ENCODE measurements around the gene ICAM2. TPM values are rescaled to one million over a fixed set of nuclear protein-coding genes. Genes with fewer than 3 reads are reported as not detected.

Gene ICAM2
- total RNA-seq, 4 donors from 2014 or later = 20.3 to 41.8 (median 30.6) TPM

- no peak for DNase-seq
- H3K4me3 ChIP-seq (replicated peaks in 1 of 3) = peak overlapping the region in 1 of 3 donors; percentile 2
- WGBS, 2 donors = 68 to 73% methylated on average over 7 to 12 of the region's 13 CpGs
- no peaks in the 10 kb centered on the region for H3K27me3 ChIP-seq
- H3K4me1 ChIP-seq = peaks cover 17 to 51% of the 10 kb centered on the region in 2 donors
- TF ChIP-seq POLR2A (IDR thresholded peaks at IDR 0.05) (no peak), CTCF (IDR thresholded peaks at IDR 0.05) (no peak)
- H3K9me3 ChIP-seq = no peaks in the 10 kb centered on the region
- intact Hi-C loops (cut with DNase I) = no loop called here
- H3K27ac ChIP-seq = peak overlapping the region in 2 of 3 donors; percentile 56 to 57
- no peaks in the 10 kb centered on the region for H3K36me3 ChIP-seq
Measured at GRCh38 chr17:64006361-64007088, 13.9 kb downstream of the ICAM2 start.

DNA sequence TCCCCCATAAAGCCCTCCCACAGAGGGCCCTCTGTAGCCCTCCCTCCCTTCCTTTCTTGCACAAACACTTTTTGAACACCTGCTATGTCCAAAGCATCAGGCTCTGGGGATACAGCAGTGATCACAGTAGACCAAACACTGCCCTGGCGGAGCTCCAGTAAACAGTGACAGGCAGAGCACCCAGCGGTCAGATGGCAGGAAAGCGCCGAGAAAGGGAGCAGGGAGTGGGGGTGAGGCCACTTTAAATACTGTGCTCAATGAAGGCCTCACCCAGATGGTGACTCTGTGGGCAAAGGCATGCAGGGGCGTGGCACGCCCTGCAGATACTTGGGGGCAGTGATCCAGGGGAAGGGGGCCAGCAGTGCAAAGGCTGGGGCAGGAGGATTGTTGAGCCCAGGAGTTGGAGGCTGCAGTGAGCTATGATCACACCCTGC is 14.7 kb downstream of the ICAM2 start:
- Histone ChIP-seq H3K4me3 (replicated peaks in 1 of 3) (no peak overlapping the region), H3K27ac (peak overlapping the region in 2 of 3 donors; percentile 56 to 57), H3K27me3 (no peaks in the 10 kb centered on the region), H3K9me3 (no peaks in the 10 kb centered on the region), H3K4me1 (peaks cover 17 to 58% of the 10 kb centered on the region in 2 donors), H3K36me3 (no peaks in the 10 kb centered on the region)
- intact Hi-C loops (cut with DNase I) = no loop called here
- peak; percentile 76 to 81 for DNase-seq
- TF ChIP-seq POLR2A (IDR thresholded peaks at IDR 0.05) (no peak), CTCF (IDR thresholded peaks at IDR 0.05) (peak in 1 of 6 experiments; percentile 21)
- WGBS, 2 donors = 28 to 36% methylated on average over 6 of the region's 6 CpGs

DNA sequence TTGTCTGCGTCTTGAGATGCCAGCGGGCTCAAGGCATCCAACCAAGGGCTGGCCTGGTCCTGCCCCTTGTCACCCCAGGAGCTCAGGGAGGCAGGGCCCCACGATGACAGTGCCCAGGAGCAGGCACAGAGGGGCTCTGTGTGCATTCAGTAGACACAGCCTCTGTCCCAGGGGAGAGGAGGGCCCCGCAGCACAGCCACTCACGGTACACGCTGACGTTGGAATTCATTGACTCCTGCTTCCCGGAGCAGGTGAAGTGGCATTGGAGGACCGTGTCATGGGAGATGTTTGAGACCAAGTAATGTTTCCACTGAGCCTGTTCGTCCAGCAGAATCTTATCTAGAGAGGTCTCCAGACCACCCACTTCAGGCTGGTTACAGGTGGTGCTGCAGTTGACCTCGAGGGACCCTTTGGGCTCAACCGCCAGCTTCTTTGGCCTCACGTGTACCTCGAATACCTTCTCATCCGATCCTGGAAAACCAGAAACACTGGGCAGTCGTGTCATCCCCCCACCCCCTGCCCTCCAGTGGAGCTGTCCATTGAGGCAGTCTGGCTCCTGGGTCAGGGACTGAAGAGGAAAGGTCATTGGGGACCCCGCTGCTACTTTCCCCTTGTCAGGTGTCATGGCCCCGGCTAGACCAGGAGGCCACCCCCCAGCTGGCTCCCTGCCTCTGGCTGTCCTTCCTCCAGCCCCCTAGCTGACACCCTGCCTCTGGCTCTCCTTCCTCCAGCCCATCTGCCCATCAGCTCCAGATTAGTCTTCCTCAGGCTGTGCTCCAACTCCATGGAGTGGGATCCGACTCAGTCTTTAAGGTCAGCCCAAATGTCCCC is 15.3 kb downstream of the ICAM2 start:
- Histone ChIP-seq H3K27me3 (no peaks in the 10 kb centered on the region), H3K27ac (peak overlapping the region in 2 of 3 donors; percentile 56 to 57)
- intact Hi-C loops (cut with DNase I) = no loop called here

GRCh38 chr17:64004218-64004770 is 16.1 kb downstream of the ICAM2 start:
- Histone ChIP-seq H3K4me1 (peaks cover 17 to 55% of the 10 kb centered on the region in 2 donors), H3K36me3 (no peaks in the 10 kb centered on the region), H3K9me3 (no peaks in the 10 kb centered on the region), H3K27ac (no peak overlapping the region), H3K27me3 (no peaks in the 10 kb centered on the region), H3K4me3 (replicated peaks in 1 of 3) (no peak overlapping the region)
- DNase-seq = no peak
- intact Hi-C loops (cut with DNase I) = no loop called here
- WGBS, 2 donors = 89 to 90% methylated on average over 7 of the region's 7 CpGs
- TF ChIP-seq POLR2A (IDR thresholded peaks at IDR 0.05) (no peak), CTCF (IDR thresholded peaks at IDR 0.05) (no peak)

More for the DNA sequence above, 15.3 kb downstream of the ICAM2 start:
- no peak for TF ChIP-seq CTCF (IDR thresholded peaks at IDR 0.05)
- WGBS, 2 donors = 39 to 52% methylated on average over 12 to 15 of the region's 19 CpGs
- no peaks in the 10 kb centered on the region for H3K36me3 ChIP-seq
- peaks cover 17 to 58% of the 10 kb centered on the region in 2 donors for H3K4me1 ChIP-seq
- no peaks in the 10 kb centered on the region for H3K9me3 ChIP-seq
- no peak overlapping the region for H3K4me3 ChIP-seq (replicated peaks in 1 of 3)
- no peak for DNase-seq

Data from thyroid gland (tissue), 4 donors.